Caco-2 (cell line): Measurements from ENCODE around the gene DUOX1. TPM values are rescaled to one million over a fixed set of nuclear protein-coding genes. Genes with fewer than 3 reads are reported as not detected.
A peak's percentile ranks its signal among the peaks of the same experiment; 100 is the strongest.

Experiments
- BruUV-seq: library from RNA; stranded (reverse); fragments of 400-500 nt; replicated peaks from 2 replicates; lab custom pipeline; 2021; lab: Mats Ljungman, UMichigan
- CTCF ChIA-PET: fragments of 300-600 bp; sonication (Branson Sonifier 250); formaldehyde crosslinking; loops from one replicate; lab custom pipeline; 2022; ENCODE audit warnings: antibody characterized with exemption; lab: Charles Lee
- POLR2A ChIA-PET: fragments of 300-600 bp; sonication (Branson Sonifier 250); formaldehyde crosslinking; loops from one replicate; lab custom pipeline; 2022; ENCODE audit warnings: antibody characterized with exemption; lab: Charles Lee
- DNase-seq, 2 experiments: peaks; one replicate each; pipeline versions ENCODE4 v3.0.0 to v3.0.0-alpha.2; 2020 to 2022
- H3K27me3 ChIP-seq: replicated peaks from 2 replicates; pipeline ENCODE4 v1.6.0; 2011; ENCODE audit warnings: low read length; ENCODE audit not compliant: control insufficient read depth, insufficient read depth
- H3K36me3 ChIP-seq: 2 replicates; pipeline ENCODE4 v1.5.1; 2011; ENCODE audit warnings: low read length; ENCODE audit not compliant: control insufficient read depth, insufficient read depth
- H3K4me1 ChIP-seq: fragments of 250-450 bp; sonication (Bioruptor Pico); 2 replicates; pipeline ENCODE4 v1.5.1; 2020; ENCODE audit warnings: mild to moderate bottlenecking
- H3K4me3 ChIP-seq: 2 replicates; pipeline ENCODE4 v1.5.1; 2011; ENCODE audit warnings: low read depth, mild to moderate bottlenecking, control low read depth, low read length
- H3K9me3 ChIP-seq: fragments of 250-450 bp; sonication (Bioruptor Pico); 2 replicates; pipeline ENCODE4 v1.5.1; 2020; ENCODE audit warnings: mild to moderate bottlenecking, moderate library complexity
- H3K27ac Mint-ChIP-seq: one replicate; pipeline ENCODE4 v1.8.0; 2022; ENCODE audit warnings: mixed read lengths; ENCODE audit not compliant: unreplicated experiment
- H3K27me3 Mint-ChIP-seq: one replicate; pipeline ENCODE4 v1.8.0; 2022; ENCODE audit warnings: mixed read lengths; ENCODE audit not compliant: insufficient read depth, unreplicated experiment
- H3K36me3 Mint-ChIP-seq: one replicate; pipeline ENCODE4 v1.8.0; 2022; ENCODE audit warnings: mild to moderate bottlenecking, mixed read lengths; ENCODE audit not compliant: insufficient read depth, unreplicated experiment
- H3K4me1 Mint-ChIP-seq: one replicate; pipeline ENCODE4 v1.8.0; 2022; ENCODE audit warnings: low read depth, mixed read lengths; ENCODE audit not compliant: unreplicated experiment
- H3K4me3 Mint-ChIP-seq: one replicate; pipeline ENCODE4 v1.8.0; 2022; ENCODE audit warnings: mild to moderate bottlenecking, moderate library complexity, mixed read lengths; ENCODE audit not compliant: unreplicated experiment
- H3K9me3 Mint-ChIP-seq: one replicate; pipeline ENCODE4 v1.8.0; 2022; ENCODE audit warnings: mixed read lengths; ENCODE audit not compliant: unreplicated experiment
- CTCF ChIP-seq, 2 experiments: fragments of 200-600 bp in 1 of 2; IDR thresholded peaks; 1 replicate in 1 of 2; 2 replicates in 1 of 2; pipeline versions ENCODE4 v1.5.1 to v1.8.0; 2011 to 2022; ENCODE audit warnings: antibody characterized with exemption in 1 of 2, control low read depth in 1 of 2, inconsistent platforms in 1 of 2, low read depth in 1 of 2, low read length in 1 of 2, mild to moderate bottlenecking in 1 of 2, moderate library complexity in 1 of 2; ENCODE audit not compliant: insufficient read depth in 1 of 2, severe bottlenecking in 1 of 2, unreplicated experiment in 1 of 2
- intact Hi-C: fragments of 100-400 bp; cut with micrococcal nuclease; formaldehyde crosslinking; loops from one replicate; pipeline ENCODE4 v1.10.0; 2022; ENCODE audit not compliant: unreplicated experiment
- total RNA-seq: library from RNA; stranded (reverse); gene quantifications from 2 replicates; pipeline ENCODE4 v1.2.3, GENCODE V29; 2022

DUOX1 gene
- total RNA-seq, 1 experiment from 2014 or later: 0.14 TPM

GRCh38 chr15:45157974-45158373, 28.2 kb downstream of the DUOX1 start:
- Histone ChIP-seq H3K9me3 (no peaks in the 10 kb centered on the region), H3K36me3 (no peaks in the 10 kb centered on the region), H3K4me3 (no peak overlapping the region), H3K27me3 (no peaks in the 10 kb centered on the region), H3K4me1 (peaks cover 8% of the 10 kb centered on the region)
- TF ChIP-seq CTCF (IDR thresholded peaks at IDR 0.05; ENCODE audit: insufficient read depth in 1 of 2, low read depth in 1 of 2, low read length in 1 of 2, severe bottlenecking in 1 of 2, unreplicated experiment in 1 of 2): no peak
- no TSS peak for BruUV-seq
- Mint-ChIP-seq H3K27me3 (no peaks in the 10 kb centered on the region), H3K4me1 (peaks cover 11% of the 10 kb centered on the region), H3K27ac (no peak overlapping the region), H3K36me3 (peaks cover 5% of the 10 kb centered on the region), H3K4me3 (no peak overlapping the region), H3K9me3 (no peaks in the 10 kb centered on the region)
- ChIA-PET POLR2A (no interaction called here), CTCF (no interaction called here)
- DNase-seq: no peak
- intact Hi-C loops: no loop called here

DNA sequence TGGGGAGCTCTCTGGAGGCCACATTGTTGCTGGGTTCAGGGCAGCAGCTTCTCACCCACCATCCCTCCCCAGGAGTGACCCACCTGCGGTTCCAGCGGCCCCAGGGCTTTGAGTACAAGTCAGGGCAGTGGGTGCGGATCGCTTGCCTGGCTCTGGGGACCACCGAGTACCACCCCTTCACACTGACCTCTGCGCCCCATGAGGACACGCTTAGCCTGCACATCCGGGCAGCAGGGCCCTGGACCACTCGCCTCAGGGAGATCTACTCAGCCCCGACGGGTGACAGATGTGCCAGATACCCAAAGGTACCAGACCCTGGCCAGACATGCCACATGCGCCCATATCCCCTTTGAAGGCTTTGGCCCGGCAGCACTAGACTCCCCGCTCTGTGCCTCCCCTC, 31.9 kb downstream of the DUOX1 start:
- H3K4me3 ChIP-seq: no peak overlapping the region
- no peaks in the 10 kb centered on the region for H3K9me3 Mint-ChIP-seq
- no peaks in the 10 kb centered on the region for H3K36me3 ChIP-seq
- no peaks in the 10 kb centered on the region for H3K27me3 Mint-ChIP-seq
- DNase-seq: no peak
- no TSS peak for BruUV-seq
- intact Hi-C loops: loop anchor here (2.0 kb wide), 1 partner anchor 107 kb away; no protein-coding TSS in a partner anchor
- ChIA-PET POLR2A (no interaction called here), CTCF (interaction anchor here (0.6 to 0.9 kb wide), 2 partner anchors 43 to 115 kb away, joined by 3 read pairs; no protein-coding TSS in a partner anchor)
- no peak for TF ChIP-seq CTCF (IDR thresholded peaks at IDR 0.05; ENCODE audit: insufficient read depth in 1 of 2, low read depth in 1 of 2, low read length in 1 of 2, severe bottlenecking in 1 of 2, unreplicated experiment in 1 of 2)
- peaks cover 32% of the 10 kb centered on the region for H3K4me1 ChIP-seq
- no peak overlapping the region for H3K4me3 Mint-ChIP-seq
- H3K36me3 Mint-ChIP-seq: peaks cover 21% of the 10 kb centered on the region
- H3K4me1 Mint-ChIP-seq: peaks cover 23% of the 10 kb centered on the region
- no peaks in the 10 kb centered on the region for H3K9me3 ChIP-seq
- H3K27me3 ChIP-seq: no peaks in the 10 kb centered on the region
- no peak overlapping the region for H3K27ac Mint-ChIP-seq

DNA sequence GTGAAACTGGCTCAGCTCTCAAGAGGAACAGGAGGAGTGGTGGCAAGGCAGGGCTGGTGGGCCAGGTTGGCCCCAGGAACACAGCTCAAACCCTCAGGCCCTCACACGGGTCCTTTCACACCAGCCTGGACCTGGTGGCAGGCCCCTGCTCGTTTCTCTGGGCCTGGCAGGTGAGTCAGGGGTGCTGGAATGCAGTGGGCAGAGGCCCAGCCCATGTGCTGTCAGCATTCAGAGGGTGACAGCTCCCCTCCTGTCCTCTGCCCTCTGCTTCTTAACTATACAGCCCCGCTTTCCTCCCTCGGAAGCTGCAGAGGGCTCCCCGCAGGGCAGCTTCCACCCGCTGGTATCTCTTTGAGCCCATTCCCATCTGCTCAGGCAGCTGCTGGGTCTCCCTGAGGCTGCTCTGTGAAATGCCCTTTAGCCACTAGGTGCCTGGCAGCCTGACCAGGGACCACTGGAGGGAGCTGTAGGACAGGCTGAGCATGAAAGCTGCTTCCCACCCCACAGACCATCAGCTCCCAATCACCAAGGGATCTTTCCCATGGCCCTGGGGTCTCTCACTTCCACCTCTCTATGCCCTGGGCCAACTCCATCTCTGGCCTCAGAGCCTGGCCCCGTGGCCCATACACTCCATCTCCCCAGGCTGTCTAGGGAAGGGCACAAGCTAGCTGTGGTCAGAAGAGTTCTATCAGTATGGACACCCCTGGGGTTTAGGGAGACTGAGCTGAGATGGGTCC, 33.1 kb downstream of the DUOX1 start:
- DNase-seq: peak; percentile 85 to 89
- H3K27ac Mint-ChIP-seq: peak overlapping the region; percentile 54
- H3K27me3 ChIP-seq: no peaks in the 10 kb centered on the region
- H3K36me3 ChIP-seq: no peaks in the 10 kb centered on the region
- no peak overlapping the region for H3K4me3 ChIP-seq
- H3K9me3 Mint-ChIP-seq: no peaks in the 10 kb centered on the region
- peak; percentile 88 to 96 for TF ChIP-seq CTCF (IDR thresholded peaks at IDR 0.05; ENCODE audit: insufficient read depth in 1 of 2, low read depth in 1 of 2, low read length in 1 of 2, severe bottlenecking in 1 of 2, unreplicated experiment in 1 of 2)
- intact Hi-C loops: loop anchor here (1.0 to 2.0 kb wide), 7 partner anchors 37 to 451 kb away; no protein-coding TSS in a partner anchor
- POLR2A ChIA-PET: interaction anchor here (0.8 to 1.3 kb wide), 2 partner anchors 37 to 116 kb away, joined by 4 to 5 read pairs; no protein-coding TSS in a partner anchor
- H3K36me3 Mint-ChIP-seq: peaks cover 20% of the 10 kb centered on the region
- no peaks in the 10 kb centered on the region for H3K27me3 Mint-ChIP-seq
- peaks cover 23% of the 10 kb centered on the region for H3K4me1 Mint-ChIP-seq
- H3K4me1 ChIP-seq: peaks cover 32% of the 10 kb centered on the region
- CTCF ChIA-PET: interaction anchor here (0.5 to 3.4 kb wide), 26 partner anchors 16 to 451 kb away, joined by 3 to 66 read pairs (median 4); partner anchors contain the start of gene SHF
- no peaks in the 10 kb centered on the region for H3K9me3 ChIP-seq
- BruUV-seq: no TSS peak
- no peak overlapping the region for H3K4me3 Mint-ChIP-seq
